Measurements from ENCODE around the gene INSL3.
"Not testable (repeated sequence)": the region's sequence is repeated elsewhere in the genome, so short reads cannot be mapped to it uniquely, and the experiment has no call there.

INSL3 gene

GRCh38 chr19:17803264-17803896 is 17.9 kb downstream of the INSL3 start:
- Histone ChIP-seq H2BK12ac (ENCODE audit: low read length in 2 of 2) (no peak overlapping the region), H3K4me3 (ENCODE audit: insufficient read depth in 1 of 2, low read depth in 1 of 2, low read length in 2 of 2) (no peak overlapping the region), H2BK5ac (ENCODE audit: low read depth, low read length, poor library complexity, severe bottlenecking) (no peak overlapping the region), H4K8ac (ENCODE audit: low read length) (no peak overlapping the region), H3K9ac (ENCODE audit: low read length) (no peak overlapping the region), H3K18ac (ENCODE audit: low read depth in 1 of 2, low read length in 2 of 2) (no peak overlapping the region), H2BK120ac (ENCODE audit: low read depth, low read length) (no peak overlapping the region), H3K36me3 (ENCODE audit: control insufficient read depth in 1 of 2, insufficient read depth in 2 of 2, low read depth in 1 of 2, low read length in 2 of 2) (no peaks in the 10 kb centered on the region), H3K27me3 (ENCODE audit: control insufficient read depth in 1 of 2, insufficient read depth in 1 of 2, low read length in 2 of 2) (peaks cover 5 to 55% of the 10 kb centered on the region in 2 experiments), H3K14ac (ENCODE audit: low read length in 2 of 2) (no peak overlapping the region), H3K79me1 (replicated peaks; ENCODE audit: low read length, poor library complexity, severe bottlenecking) (no peaks in the 10 kb centered on the region), H2BK15ac (ENCODE audit: low read depth, poor library complexity, severe bottlenecking) (no peak overlapping the region), H3K23ac (ENCODE audit: low read length in 2 of 2) (no peak overlapping the region), H3K9me3 (ENCODE audit: control insufficient read depth, low read length) (no peaks in the 10 kb centered on the region), H3K4me1 (ENCODE audit: control insufficient read depth, insufficient read depth, low read depth, low read length) (peaks cover 3% of the 10 kb centered on the region), H3K4ac (ENCODE audit: low read depth in 1 of 2, low read length in 2 of 2) (no peak overlapping the region), H4K91ac (ENCODE audit: low read length) (no peak overlapping the region), H3K4me2 (ENCODE audit: low read length, poor library complexity, severe bottlenecking) (no peak overlapping the region), H2AK5ac (ENCODE audit: low read length, severe bottlenecking) (no peak overlapping the region), H2AFZ (ENCODE audit: low read depth, low read length) (no peak overlapping the region), H3K27ac (ENCODE audit: low read length, poor library complexity, severe bottlenecking) (no peak overlapping the region)
- WGBS: 79% methylated on average over 13 of the region's 14 CpGs
- no peak for DNase-seq

- Histone ChIP-seq H4K8ac (ENCODE audit: low read length) (no peak overlapping the region), H3K27ac (ENCODE audit: low read length, poor library complexity, severe bottlenecking) (no peak overlapping the region), H2AFZ (ENCODE audit: low read depth, low read length) (no peak overlapping the region), H2BK15ac (ENCODE audit: low read depth, poor library complexity, severe bottlenecking) (no peak overlapping the region), H3K4me3 (ENCODE audit: insufficient read depth in 1 of 2, low read depth in 1 of 2, low read length in 2 of 2) (no peak overlapping the region), H3K14ac (ENCODE audit: low read length in 2 of 2) (no peak overlapping the region), H3K4me1 (ENCODE audit: control insufficient read depth, insufficient read depth, low read depth, low read length) (peaks cover 6% of the 10 kb centered on the region), H3K23ac (ENCODE audit: low read length in 2 of 2) (no peak overlapping the region), H3K36me3 (ENCODE audit: control insufficient read depth in 1 of 2, insufficient read depth in 2 of 2, low read depth in 1 of 2, low read length in 2 of 2) (no peaks in the 10 kb centered on the region), H2BK120ac (ENCODE audit: low read depth, low read length) (no peak overlapping the region), H3K27me3 (ENCODE audit: control insufficient read depth in 1 of 2, insufficient read depth in 1 of 2, low read length in 2 of 2) (peaks cover 12 to 57% of the 10 kb centered on the region in 2 experiments), H3K9me3 (ENCODE audit: control insufficient read depth, low read length) (no peaks in the 10 kb centered on the region), H3K9ac (ENCODE audit: low read length) (no peak overlapping the region), H3K79me1 (replicated peaks; ENCODE audit: low read length, poor library complexity, severe bottlenecking) (no peaks in the 10 kb centered on the region), H3K4me2 (ENCODE audit: low read length, poor library complexity, severe bottlenecking) (no peak overlapping the region), H3K18ac (ENCODE audit: low read depth in 1 of 2, low read length in 2 of 2) (no peak overlapping the region), H2BK5ac (ENCODE audit: low read depth, low read length, poor library complexity, severe bottlenecking) (no peak overlapping the region), H3K4ac (ENCODE audit: low read depth in 1 of 2, low read length in 2 of 2) (no peak overlapping the region), H2BK12ac (ENCODE audit: low read length in 2 of 2) (no peak overlapping the region), H2AK5ac (ENCODE audit: low read length, severe bottlenecking) (no peak overlapping the region), H4K91ac (ENCODE audit: low read length) (no peak overlapping the region)
- 77% methylated on average over 12 of the region's 12 CpGs for WGBS
- no peak for DNase-seq
These were observed 19.0 kb downstream of the INSL3 start for GRCh38 chr19:17802137-17802858.

GRCh38 chr19:17798599-17798998 is 22.7 kb downstream of the INSL3 start:
- H3K36me3 ChIP-seq (ENCODE audit: control insufficient read depth in 1 of 2, insufficient read depth in 2 of 2, low read depth in 1 of 2, low read length in 2 of 2); H3K4me3 ChIP-seq (ENCODE audit: insufficient read depth in 1 of 2, low read depth in 1 of 2, low read length in 2 of 2); H2BK5ac ChIP-seq (ENCODE audit: low read depth, low read length, poor library complexity, severe bottlenecking); H3K27ac ChIP-seq (ENCODE audit: low read length, poor library complexity, severe bottlenecking); H3K79me1 ChIP-seq (replicated peaks; ENCODE audit: low read length, poor library complexity, severe bottlenecking); H2BK12ac ChIP-seq (ENCODE audit: low read length in 2 of 2); H3K23ac ChIP-seq (ENCODE audit: low read length in 2 of 2); H4K91ac ChIP-seq (ENCODE audit: low read length); H4K8ac ChIP-seq (ENCODE audit: low read length); H2BK120ac ChIP-seq (ENCODE audit: low read depth, low read length); H2AFZ ChIP-seq (ENCODE audit: low read depth, low read length); H3K4me2 ChIP-seq (ENCODE audit: low read length, poor library complexity, severe bottlenecking); H3K4ac ChIP-seq (ENCODE audit: low read depth in 1 of 2, low read length in 2 of 2); H2BK15ac ChIP-seq (ENCODE audit: low read depth, poor library complexity, severe bottlenecking); H3K9ac ChIP-seq (ENCODE audit: low read length); H3K14ac ChIP-seq (ENCODE audit: low read length in 2 of 2); H3K18ac ChIP-seq (ENCODE audit: low read depth in 1 of 2, low read length in 2 of 2); H2AK5ac ChIP-seq (ENCODE audit: low read length, severe bottlenecking); DNase-seq; H3K9me3 ChIP-seq (ENCODE audit: control insufficient read depth, low read length): not testable (repeated sequence)
- WGBS: 88% methylated on average over 3 of the region's 3 CpGs
- Histone ChIP-seq H3K4me1 (ENCODE audit: control insufficient read depth, insufficient read depth, low read depth, low read length) (peaks cover 14% of the 10 kb centered on the region), H3K27me3 (ENCODE audit: control insufficient read depth in 1 of 2, insufficient read depth in 1 of 2, low read length in 2 of 2) (peaks cover 49 to 77% of the 10 kb centered on the region in 2 experiments)

- no peak overlapping the region for H3K14ac ChIP-seq (ENCODE audit: low read length in 2 of 2)
- H3K4ac ChIP-seq (ENCODE audit: low read depth in 1 of 2, low read length in 2 of 2): no peak overlapping the region
- no peak overlapping the region for H2BK15ac ChIP-seq (ENCODE audit: low read depth, poor library complexity, severe bottlenecking)
- no peak overlapping the region for H3K23ac ChIP-seq (ENCODE audit: low read length in 2 of 2)
- H3K9me3 ChIP-seq (ENCODE audit: control insufficient read depth, low read length): no peaks in the 10 kb centered on the region
- H2BK120ac ChIP-seq (ENCODE audit: low read depth, low read length): no peak overlapping the region
- peak; percentile 16 for DNase-seq
- no peaks in the 10 kb centered on the region for H3K36me3 ChIP-seq (ENCODE audit: control insufficient read depth in 1 of 2, insufficient read depth in 2 of 2, low read depth in 1 of 2, low read length in 2 of 2)
- no peak overlapping the region for H2AK5ac ChIP-seq (ENCODE audit: low read length, severe bottlenecking)
- no peak overlapping the region for H3K18ac ChIP-seq (ENCODE audit: low read depth in 1 of 2, low read length in 2 of 2)
- no peak overlapping the region for H3K9ac ChIP-seq (ENCODE audit: low read length)
- H2BK12ac ChIP-seq (ENCODE audit: low read length in 2 of 2): no peak overlapping the region
- no peak overlapping the region for H3K27ac ChIP-seq (ENCODE audit: low read length, poor library complexity, severe bottlenecking)
- H3K79me1 ChIP-seq (replicated peaks; ENCODE audit: low read length, poor library complexity, severe bottlenecking): no peaks in the 10 kb centered on the region
- 78% methylated on average over 9 of the region's 11 CpGs for WGBS
- no peak overlapping the region for H3K4me3 ChIP-seq (ENCODE audit: insufficient read depth in 1 of 2, low read depth in 1 of 2, low read length in 2 of 2)
- H3K4me2 ChIP-seq (ENCODE audit: low read length, poor library complexity, severe bottlenecking): no peak overlapping the region
- H2BK5ac ChIP-seq (ENCODE audit: low read depth, low read length, poor library complexity, severe bottlenecking): no peak overlapping the region
- no peak overlapping the region for H4K91ac ChIP-seq (ENCODE audit: low read length)
- H4K8ac ChIP-seq (ENCODE audit: low read length): no peak overlapping the region
- H3K4me1 ChIP-seq (ENCODE audit: control insufficient read depth, insufficient read depth, low read depth, low read length): peaks cover 14% of the 10 kb centered on the region
- no peak overlapping the region for H2AFZ ChIP-seq (ENCODE audit: low read depth, low read length)
- H3K27me3 ChIP-seq (ENCODE audit: control insufficient read depth in 1 of 2, insufficient read depth in 1 of 2, low read length in 2 of 2): peaks cover 52 to 77% of the 10 kb centered on the region in 2 experiments
These were observed 23.7 kb downstream of the INSL3 start for GRCh38 chr19:17797424-17798201.
